ENCODE data around the gene MLLT11. TPM values are rescaled to one million over a fixed set of nuclear protein-coding genes. Genes with fewer than 3 reads are reported as not detected.
A peak's percentile ranks its signal among the peaks of the same experiment; 100 is the strongest.

The MLLT11 gene
- total RNA-seq, 4 donors from 2014 or later: 0.16 to 1.8 (median 1.1) TPM

GRCh38 chr1:151039521-151039920 is 20.7 kb upstream of the MLLT11 start:
- H3K9me3 ChIP-seq: no peaks in the 10 kb centered on the region
- WGBS, 2 donors (ENCODE audit: low coverage in 1 of 2): 76 to 88% methylated on average over 3 of the region's 3 CpGs
- H3K27me3 ChIP-seq: no peaks in the 10 kb centered on the region
- H3K4me1 ChIP-seq: no peaks in the 10 kb centered on the region
- H3K27ac ChIP-seq: no peak overlapping the region
- H3K36me3 ChIP-seq: peaks cover 0 to 13% of the 10 kb centered on the region in 2 donors
- TF ChIP-seq CTCF (IDR thresholded peaks at IDR 0.05) (no peak), POLR2AphosphoS5 (IDR thresholded peaks at IDR 0.05) (no peak)
- H3K4me3 ChIP-seq: no peak overlapping the region
- no peak for ATAC-seq

GRCh38 chr1:151043163-151043562 is 17.0 kb upstream of the MLLT11 start:
- ATAC-seq: no peak
- Histone ChIP-seq H3K36me3 (no peaks in the 10 kb centered on the region), H3K27me3 (no peaks in the 10 kb centered on the region), H3K4me3 (no peak overlapping the region), H3K27ac (no peak overlapping the region), H3K9me3 (no peaks in the 10 kb centered on the region), H3K4me1 (peaks cover 0 to 10% (median 4%) of the 10 kb centered on the region in 3 donors)
- TF ChIP-seq POLR2AphosphoS5 (IDR thresholded peaks at IDR 0.05): no peak
- no peak for TF ChIP-seq CTCF (IDR thresholded peaks at IDR 0.05)
- no peak for TF ChIP-seq EP300 (IDR thresholded peaks at IDR 0.05)
- no peak for TF ChIP-seq POLR2A (IDR thresholded peaks at IDR 0.05)
- no CpG with 5 or more reads among the region's 1 CpG for WGBS, 2 donors (ENCODE audit: low coverage in 1 of 2)

- TF ChIP-seq EP300 (IDR thresholded peaks at IDR 0.05) (no peak), POLR2A (IDR thresholded peaks at IDR 0.05) (peak; percentile 40 to 44), POLR2AphosphoS5 (IDR thresholded peaks at IDR 0.05) (peak; percentile 60), CTCF (IDR thresholded peaks at IDR 0.05) (peak in 1 of 4 experiments; percentile 17)
- Histone ChIP-seq H3K4me3 (peak within 1 kb of the TSS; percentile 50 to 63), H3K27me3 (no peaks in the 10 kb centered on the region), H3K9me3 (no peaks in the 10 kb centered on the region), H3K36me3 (peaks cover 0 to 21% of the 10 kb centered on the region in 2 donors), H3K4me1 (peaks cover 0 to 35% (median 4%) of the 10 kb centered on the region in 3 donors), H3K27ac (peak within 1 kb of the TSS; percentile 41 to 97 (median 91))
- ATAC-seq: peak; percentile 84
- WGBS, 2 donors (ENCODE audit: low coverage in 1 of 2): 0% methylated on average over 1 of the region's 29 CpGs; no CpG with 5 or more reads in 1 of the 2 donors
Measured at GRCh38 chr1:151047591-151047924, 12.6 kb upstream of the MLLT11 start, which contains the start of gene C1orf56. Gene C1orf56, plus strand, starts transcription at chr1:151047751. Its CDS starts 97 bp downstream, at chr1:151047848.

DNA sequence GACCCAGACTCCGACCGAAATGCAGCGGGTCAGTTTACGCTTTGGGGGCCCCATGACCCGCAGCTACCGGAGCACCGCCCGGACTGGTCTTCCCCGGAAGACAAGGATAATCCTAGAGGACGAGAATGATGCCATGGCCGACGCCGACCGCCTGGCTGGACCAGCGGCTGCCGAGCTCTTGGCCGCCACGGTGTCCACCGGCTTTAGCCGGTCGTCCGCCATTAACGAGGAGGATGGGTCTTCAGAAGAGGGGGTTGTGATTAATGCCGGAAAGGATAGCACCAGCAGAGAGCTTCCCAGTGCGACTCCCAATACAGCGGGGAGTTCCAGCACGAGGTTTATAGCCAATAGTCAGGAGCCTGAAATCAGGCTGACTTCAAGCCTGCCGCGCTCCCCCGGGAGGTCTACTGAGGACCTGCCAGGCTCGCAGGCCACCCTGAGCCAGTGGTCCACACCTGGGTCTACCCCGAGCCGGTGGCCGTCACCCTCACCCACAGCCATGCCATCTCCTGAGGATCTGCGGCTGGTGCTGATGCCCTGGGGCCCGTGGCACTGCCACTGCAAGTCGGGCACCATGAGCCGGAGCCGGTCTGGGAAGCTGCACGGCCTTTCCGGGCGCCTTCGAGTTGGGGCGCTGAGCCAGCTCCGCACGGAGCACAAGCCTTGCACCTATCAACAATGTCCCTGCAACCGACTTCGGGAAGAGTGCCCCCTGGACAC is 12.1 kb upstream of the MLLT11 start:
- Histone ChIP-seq H3K9me3 (no peaks in the 10 kb centered on the region), H3K4me3 (peak overlapping the region; percentile 50 to 63), H3K4me1 (peaks cover 0 to 35% (median 4%) of the 10 kb centered on the region in 3 donors), H3K36me3 (peaks cover 0 to 26% of the 10 kb centered on the region in 2 donors), H3K27ac (peak overlapping the region; percentile 41 to 97 (median 91)), H3K27me3 (no peaks in the 10 kb centered on the region)
- WGBS, 2 donors (ENCODE audit: low coverage in 1 of 2): 0% methylated on average over 6 to 12 of the region's 48 CpGs
- TF ChIP-seq POLR2A (IDR thresholded peaks at IDR 0.05): no peak
- no peak for TF ChIP-seq EP300 (IDR thresholded peaks at IDR 0.05)
- TF ChIP-seq POLR2AphosphoS5 (IDR thresholded peaks at IDR 0.05): peak; percentile 34
- TF ChIP-seq CTCF (IDR thresholded peaks at IDR 0.05): peak in 2 of 4 experiments; percentile 65 to 69
- ATAC-seq: peak; percentile 79

- H3K4me3 ChIP-seq: peak overlapping the region; percentile 50 to 63
- H3K4me1 ChIP-seq: peaks cover 0 to 35% (median 4%) of the 10 kb centered on the region in 3 donors
- no peak for ATAC-seq
- no peak for TF ChIP-seq EP300 (IDR thresholded peaks at IDR 0.05)
- peak in 1 of 4 experiments; percentile 54 for TF ChIP-seq CTCF (IDR thresholded peaks at IDR 0.05)
- WGBS, 2 donors (ENCODE audit: low coverage in 1 of 2): 6 to 8% methylated on average over 1 to 2 of the region's 3 CpGs
- no peaks in the 10 kb centered on the region for H3K9me3 ChIP-seq
- peak overlapping the region in 3 of 4 donors; percentile 87 to 97 (median 95) for H3K27ac ChIP-seq
- peaks cover 0 to 32% of the 10 kb centered on the region in 2 donors for H3K36me3 ChIP-seq
- no peaks in the 10 kb centered on the region for H3K27me3 ChIP-seq
Measured at GRCh38 chr1:151048645-151049032, 11.6 kb upstream of the MLLT11 start.

Data from gastroesophageal sphincter (tissue), 4 donors.